GM11168 (cell line): ENCODE results near the gene NLRC5.
"Not testable (repeated sequence)": the region's sequence is repeated elsewhere in the genome, so short reads cannot be mapped to it uniquely, and the experiment has no call there.

Source experiments
- in situ Hi-C: fragments of 300-500 bp; cut with MboI; formaldehyde crosslinking; loops from one replicate; pipeline ENCODE4 v1.12.0; 2022; ENCODE audit warnings: low sequenced_read_pairs; ENCODE audit not compliant: unreplicated experiment

The NLRC5 gene

GRCh38 chr16:57062329-57062728 lies 73.0 kb downstream of the NLRC5 start:
- in situ Hi-C loops: no loop called here

GRCh38 chr16:57063189-57063588 lies 73.8 kb downstream of the NLRC5 start:
- in situ Hi-C loops: not testable (repeated sequence)

- in situ Hi-C loops: no loop called here
These were observed 75.6 kb downstream of the NLRC5 start for GRCh38 chr16:57064995-57065394.

GRCh38 chr16:57066625-57067024 lies 77.3 kb downstream of the NLRC5 start:
- in situ Hi-C loops: no loop called here

- in situ Hi-C loops: no loop called here
These were observed 78.0 kb downstream of the NLRC5 start for GRCh38 chr16:57067347-57067746.

GRCh38 chr16:57069053-57069452 lies 79.7 kb downstream of the NLRC5 start:
- in situ Hi-C loops: no loop called here

- in situ Hi-C loops: no loop called here
These were observed 80.4 kb downstream of the NLRC5 start for GRCh38 chr16:57069635-57070370.

- in situ Hi-C loops: no loop called here
These were observed 81.1 kb downstream of the NLRC5 start for GRCh38 chr16:57070424-57070823.

- in situ Hi-C loops: not testable (repeated sequence)
These were observed 81.8 kb downstream of the NLRC5 start for GRCh38 chr16:57071081-57071732.

GRCh38 chr16:57071831-57072582 lies 82.7 kb downstream of the NLRC5 start:
- in situ Hi-C loops: no loop called here

- in situ Hi-C loops: no loop called here
These were observed 83.4 kb downstream of the NLRC5 start for GRCh38 chr16:57072616-57073275.

- in situ Hi-C loops: no loop called here
These were observed 88.4 kb downstream of the NLRC5 start for GRCh38 chr16:57077714-57078113.

GRCh38 chr16:57081744-57082143 lies 92.4 kb downstream of the NLRC5 start:
- in situ Hi-C loops: no loop called here

GRCh38 chr16:57082664-57083063 lies 93.3 kb downstream of the NLRC5 start:
- in situ Hi-C loops: no loop called here

- in situ Hi-C loops: no loop called here
These were observed 94.2 kb downstream of the NLRC5 start for GRCh38 chr16:57083485-57084126.

- in situ Hi-C loops: no loop called here
These were observed 95.0 kb downstream of the NLRC5 start for GRCh38 chr16:57084257-57084770.

GRCh38 chr16:57084996-57085395 lies 95.6 kb downstream of the NLRC5 start:
- in situ Hi-C loops: no loop called here

GRCh38 chr16:57087003-57087402 lies 97.6 kb downstream of the NLRC5 start:
- in situ Hi-C loops: no loop called here

GRCh38 chr16:57089406-57089805 lies 100.0 kb downstream of the NLRC5 start:
- in situ Hi-C loops: no loop called here
